Osteoblast (primary cell): ENCODE data around the gene COA4. TPM values are rescaled to one million over a fixed set of nuclear protein-coding genes. Genes with fewer than 3 reads are reported as not detected.

Source experiments
- DNase-seq: peaks from one replicate; pipeline ENCODE4 v3.0.0; 2011; ENCODE audit warnings: low spot score, mixed read lengths; ENCODE audit not compliant: insufficient read length; ENCODE audit errors: missing footprints
- H2AFZ ChIP-seq: 2 replicates; pipeline ENCODE4 v1.6.0; 2011; ENCODE audit warnings: mild to moderate bottlenecking, low read length
- H3K27ac ChIP-seq: 2 replicates; pipeline ENCODE4 v1.5.1; 2011; ENCODE audit warnings: mild to moderate bottlenecking, low read depth, low read length, moderate library complexity
- H3K27me3 ChIP-seq: 2 replicates; pipeline ENCODE4 v1.6.0; 2012; ENCODE audit warnings: mild to moderate bottlenecking, control low read depth, inconsistent platforms, low read length, moderate library complexity; ENCODE audit not compliant: insufficient read depth
- H3K36me3 ChIP-seq: 2 replicates; pipeline ENCODE4 v1.5.1; 2011; ENCODE audit warnings: mild to moderate bottlenecking, low read length, control low read depth, moderate library complexity; ENCODE audit not compliant: insufficient read depth
- H3K4me1 ChIP-seq: 2 replicates; pipeline ENCODE4 v1.5.1; 2011; ENCODE audit warnings: mild to moderate bottlenecking, low read length, control low read depth, moderate library complexity; ENCODE audit not compliant: insufficient read depth
- H3K4me2 ChIP-seq: 2 replicates; pipeline ENCODE4 v1.6.0; 2011; ENCODE audit warnings: mild to moderate bottlenecking, low read length; ENCODE audit not compliant: insufficient read depth
- H3K4me3 ChIP-seq: fragments of 200-600 bp; sonication (generic); 3 replicates; pipeline ENCODE4 v1.5.1; 2012; ENCODE audit warnings: mild to moderate bottlenecking, low read length, inconsistent platforms; ENCODE audit not compliant: insufficient read depth
- H3K79me2 ChIP-seq: 2 replicates; pipeline ENCODE4 v1.6.0; 2012; ENCODE audit warnings: mild to moderate bottlenecking, low read length, control low read depth, inconsistent platforms; ENCODE audit not compliant: insufficient read depth
- H3K9me3 ChIP-seq: 2 replicates; pipeline ENCODE4 v1.5.1; 2011; ENCODE audit warnings: low read depth, low read length, control low read depth
- H4K20me1 ChIP-seq: 2 replicates; pipeline ENCODE4 v1.6.0; 2012; ENCODE audit warnings: mild to moderate bottlenecking, low read length, control low read depth; ENCODE audit not compliant: insufficient read depth
- CTCF ChIP-seq: IDR thresholded peaks from 2 replicates; pipeline ENCODE4 v1.5.1; 2011; ENCODE audit warnings: mild to moderate bottlenecking, low read depth, low read length, moderate library complexity; ENCODE audit errors: extremely low read depth
- total RNA-seq: library from RNA; depleted of rRNA; stranded (reverse); fragments of >200 nt; gene quantifications from 2 replicates; pipeline ENCODE4 v1.2.3, GENCODE V29; 2012

Gene COA4
- total RNA-seq, 1 donor, result 45.2 TPM

DNA sequence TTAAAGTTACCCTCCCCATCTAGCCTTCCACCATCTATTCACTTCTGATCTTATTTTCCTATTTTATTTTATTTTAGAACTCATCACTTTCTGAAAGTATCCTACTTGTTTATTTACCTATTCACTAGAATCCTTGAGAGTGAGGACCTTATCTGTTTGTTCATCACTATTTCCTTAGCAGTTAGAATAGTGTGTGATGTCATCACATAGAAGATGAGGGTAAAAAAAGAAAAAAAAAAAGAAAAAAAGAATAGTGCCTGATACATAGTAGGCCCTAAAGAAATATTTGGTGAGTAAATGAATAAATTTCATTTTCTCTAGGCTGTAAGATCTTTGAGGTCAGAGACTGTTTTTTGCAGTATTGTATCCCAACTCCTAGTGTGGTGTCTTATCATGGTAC is 36.8 kb upstream of the COA4 start:
- no peaks in the 10 kb centered on the region for H3K79me2 ChIP-seq
- no peaks in the 10 kb centered on the region for H3K27me3 ChIP-seq
- H3K36me3 ChIP-seq, result peaks cover 38% of the 10 kb centered on the region
- no peak for DNase-seq
- no peaks in the 10 kb centered on the region for H3K9me3 ChIP-seq
- no peak for TF ChIP-seq CTCF
- H3K4me2 ChIP-seq, result no peak overlapping the region
- H2AFZ ChIP-seq, result no peak overlapping the region
- peaks cover 2% of the 10 kb centered on the region for H3K4me1 ChIP-seq
- H4K20me1 ChIP-seq, result no peaks in the 10 kb centered on the region
- H3K4me3 ChIP-seq, result no peak overlapping the region
- H3K27ac ChIP-seq, result no peak overlapping the region

- no peak overlapping the region for H3K4me3 ChIP-seq
- no peak overlapping the region for H3K4me2 ChIP-seq
- H3K36me3 ChIP-seq, result peaks cover 31% of the 10 kb centered on the region
- no peaks in the 10 kb centered on the region for H3K9me3 ChIP-seq
- H4K20me1 ChIP-seq, result no peaks in the 10 kb centered on the region
- TF ChIP-seq CTCF, result no peak
- no peak for DNase-seq
- H3K27ac ChIP-seq, result no peak overlapping the region
- H3K27me3 ChIP-seq, result no peaks in the 10 kb centered on the region
- no peak overlapping the region for H2AFZ ChIP-seq
- H3K4me1 ChIP-seq, result peaks cover 2% of the 10 kb centered on the region
- no peaks in the 10 kb centered on the region for H3K79me2 ChIP-seq
These were observed 35.4 kb upstream of the COA4 start for GRCh38 chr11:73912026-73912425.

DNA sequence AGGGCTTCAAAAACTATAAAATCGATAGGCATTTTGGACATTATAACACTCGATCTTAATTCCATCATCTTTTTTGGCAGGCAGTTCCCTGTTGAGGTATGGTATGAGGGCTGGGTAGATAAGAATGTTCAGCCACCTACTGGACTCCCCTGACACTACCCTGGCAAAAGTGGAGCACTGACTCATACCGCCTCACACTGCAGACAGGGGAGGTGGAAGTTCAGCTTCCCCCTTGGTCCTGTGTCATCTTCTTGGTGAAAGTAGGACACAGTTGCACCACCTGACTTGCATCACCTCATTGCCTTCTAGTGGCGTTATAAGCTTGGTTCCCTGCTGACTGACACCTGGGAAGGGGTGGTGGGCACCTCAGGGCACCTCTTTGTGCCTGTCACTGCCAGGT is 30.5 kb upstream of the COA4 start:
- Histone ChIP-seq H3K4me3 (no peak overlapping the region), H3K9me3 (no peaks in the 10 kb centered on the region), H3K27me3 (no peaks in the 10 kb centered on the region), H2AFZ (no peak overlapping the region), H3K4me2 (no peak overlapping the region), H3K4me1 (no peaks in the 10 kb centered on the region), H3K79me2 (no peaks in the 10 kb centered on the region), H4K20me1 (no peaks in the 10 kb centered on the region), H3K36me3 (peaks cover 12% of the 10 kb centered on the region), H3K27ac (no peak overlapping the region)
- peak; percentile 87 for DNase-seq
- TF ChIP-seq CTCF, result peak; percentile 37

DNA sequence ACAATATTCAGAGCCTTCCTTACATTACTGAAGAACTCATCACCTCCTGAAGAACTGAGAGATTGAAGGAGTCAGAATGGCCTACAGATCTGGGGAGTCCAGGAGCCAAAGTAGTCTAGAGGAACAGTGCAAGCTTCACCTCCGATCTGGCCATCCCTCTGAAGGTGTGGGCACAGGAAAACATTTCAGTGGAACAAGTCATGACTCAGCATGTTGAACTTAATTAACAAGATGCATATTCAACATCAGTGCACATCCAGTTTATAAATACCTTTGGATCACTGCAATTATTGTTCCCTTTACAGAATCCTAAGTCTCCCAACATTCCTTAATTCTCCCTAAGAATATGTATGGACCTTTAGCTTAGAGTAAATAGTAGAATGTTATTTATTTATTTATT is 25.7 kb upstream of the COA4 start:
- no peaks in the 10 kb centered on the region for H3K9me3 ChIP-seq
- no peak overlapping the region for H2AFZ ChIP-seq
- H3K79me2 ChIP-seq, result no peaks in the 10 kb centered on the region
- no peak for TF ChIP-seq CTCF
- no peak for DNase-seq
- no peaks in the 10 kb centered on the region for H3K4me1 ChIP-seq
- H4K20me1 ChIP-seq, result no peaks in the 10 kb centered on the region
- H3K27me3 ChIP-seq, result no peaks in the 10 kb centered on the region
- H3K4me2 ChIP-seq, result no peak overlapping the region
- H3K36me3 ChIP-seq, result peaks cover 19% of the 10 kb centered on the region
- H3K4me3 ChIP-seq, result no peak overlapping the region
- no peak overlapping the region for H3K27ac ChIP-seq
